HG03196 (cell line): ENCODE measurements around the gene ZNF699.
"Not testable (repeated sequence)": the region's sequence is repeated elsewhere in the genome, so short reads cannot be mapped to it uniquely, and the experiment has no call there.

Source experiments
- ATAC-seq: cut with Tn5 transposase; IDR thresholded peaks from one replicate; pipeline ENCODE4 v1.9.1; 2021; ENCODE audit not compliant: unreplicated experiment

The ZNF699 gene

DNA sequence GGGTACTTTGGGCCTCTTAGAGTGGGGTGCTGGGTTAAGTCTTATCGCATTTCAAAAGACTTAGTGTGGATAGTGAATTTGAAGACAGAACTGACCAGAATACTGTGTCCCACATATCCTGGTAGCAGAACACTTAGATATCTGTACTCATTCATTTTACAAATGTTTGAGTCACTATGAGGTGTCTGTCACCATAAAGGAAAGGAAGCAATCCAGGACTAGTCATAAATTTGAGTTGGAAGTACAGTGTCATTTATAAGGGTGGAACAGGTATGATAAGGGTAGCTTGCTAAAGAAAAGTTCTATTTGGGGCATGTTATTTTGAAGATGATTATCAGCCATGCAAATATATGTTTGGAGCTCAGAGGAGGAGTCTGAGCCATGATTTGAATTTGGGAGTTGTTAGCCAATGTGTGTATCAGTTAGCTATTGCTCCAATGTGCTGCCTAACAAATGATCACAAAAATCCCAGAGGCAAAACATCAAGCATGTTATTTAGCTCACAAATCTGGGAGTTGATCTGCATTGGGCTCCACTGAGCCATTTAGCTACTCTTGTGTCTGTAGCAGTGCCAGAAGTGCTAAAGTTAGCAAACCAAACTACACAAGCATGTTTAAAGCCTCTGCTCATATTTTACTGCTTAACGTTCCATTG, 20.3 kb downstream of the ZNF699 start:
- ATAC-seq, result no peak

DNA sequence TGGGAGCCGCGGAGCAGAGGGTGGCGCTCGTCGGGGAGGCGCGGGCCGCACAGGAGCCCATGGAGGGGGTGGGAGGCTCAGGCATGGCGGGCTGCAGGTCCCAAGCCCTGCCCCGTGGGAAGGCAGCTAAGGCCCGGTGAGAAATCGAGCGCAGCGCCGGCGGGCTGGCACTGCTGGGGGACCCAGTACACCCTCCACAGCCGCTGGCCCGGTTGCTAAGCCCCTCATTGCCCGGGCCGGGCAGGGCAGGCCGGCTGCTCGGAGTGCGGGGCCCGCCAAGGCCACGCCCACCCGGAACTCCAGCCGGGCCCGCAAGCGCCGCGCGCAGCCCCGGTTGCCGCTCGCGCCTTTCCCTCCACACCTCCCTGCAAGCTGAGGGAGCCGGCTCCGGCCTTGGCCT, 26.2 kb downstream of the ZNF699 start:
- not testable (repeated sequence) for ATAC-seq

DNA sequence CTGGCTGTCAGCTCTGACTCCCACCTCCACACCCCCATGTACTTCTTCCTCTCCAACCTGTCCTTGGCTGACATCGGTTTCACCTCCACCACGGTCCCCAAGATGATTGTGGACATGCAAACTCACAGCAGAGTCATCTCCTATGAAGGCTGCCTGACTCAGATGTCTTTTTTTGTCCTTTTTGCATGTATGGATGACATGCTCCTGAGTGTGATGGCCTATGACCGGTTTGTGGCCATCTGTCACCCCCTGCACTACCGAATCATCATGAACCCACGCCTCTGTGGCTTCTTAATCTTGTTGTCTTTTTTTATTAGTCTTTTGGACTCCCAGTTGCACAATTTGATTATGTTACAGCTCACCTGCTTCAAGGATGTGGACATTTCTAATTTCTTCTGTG, 58.4 kb downstream of the ZNF699 start:
- ATAC-seq, result no peak

DNA sequence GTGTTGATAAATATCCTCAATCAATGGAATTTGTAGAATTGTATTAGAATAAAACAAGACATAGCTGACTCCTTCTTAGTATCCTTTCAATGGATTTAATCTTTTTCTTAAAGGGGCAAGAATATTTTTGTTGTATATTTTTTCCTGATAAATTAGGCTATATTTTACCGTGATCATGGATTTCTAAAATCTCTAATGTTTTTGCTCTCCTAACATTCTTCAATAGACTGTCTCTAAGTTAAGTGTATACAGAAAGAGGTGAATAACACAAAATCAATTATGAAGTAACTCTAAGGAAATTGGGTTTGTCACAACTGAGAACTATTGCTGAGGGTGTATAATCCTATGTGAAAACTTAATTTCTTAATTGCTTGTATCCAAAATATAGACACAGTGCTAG, 59.0 kb downstream of the ZNF699 start, which contains the start of gene OR7E24:
TSS of gene OR7E24 (plus strand) at position 301 of the 400 bp plus-strand sequence. CDS start 114 bp downstream, outside the sequence.
- ATAC-seq, result no peak
